Subcutaneous abdominal adipose tissue (tissue), 5 donors: ENCODE results near the gene DLK1.

Experiments
- H3K27ac ChIP-seq: one replicate; pipeline ENCODE4 v1.7.0; 2013; ENCODE audit warnings: low read depth, mild to moderate bottlenecking, inconsistent platforms, low read length, moderate library complexity
- H3K27me3 ChIP-seq, 5 donors: one replicate each; pipeline ENCODE4 v1.7.0; 2013; ENCODE audit warnings: low read length in 5 of 5, inconsistent platforms in 1 of 5; ENCODE audit not compliant: control insufficient read depth in 5 of 5, insufficient read depth in 4 of 5
- H3K36me3 ChIP-seq, 5 donors: one replicate each; pipeline ENCODE4 v1.7.0; 2013; ENCODE audit warnings: low read length in 5 of 5; ENCODE audit not compliant: control insufficient read depth in 5 of 5, insufficient read depth in 5 of 5
- H3K4me1 ChIP-seq, 5 donors: one replicate each; pipeline ENCODE4 v1.7.0; 2013; ENCODE audit warnings: low read length in 5 of 5, mild to moderate bottlenecking in 3 of 5, moderate library complexity in 1 of 5; ENCODE audit not compliant: control insufficient read depth in 5 of 5, insufficient read depth in 5 of 5
- H3K4me3 ChIP-seq, 5 donors: one replicate each; pipeline ENCODE4 v1.7.0; 2013; ENCODE audit warnings: low read length in 5 of 5, low read depth in 1 of 5
- H3K9ac ChIP-seq, 5 donors: one replicate each; pipeline ENCODE4 v1.7.0; 2013; ENCODE audit warnings: low read length in 5 of 5, mild to moderate bottlenecking in 4 of 5, moderate library complexity in 3 of 5
- H3K9me3 ChIP-seq, 5 donors: one replicate each; pipeline ENCODE4 v1.7.0; 2013; ENCODE audit warnings: low read length in 5 of 5; ENCODE audit not compliant: control insufficient read depth in 5 of 5
- donor health status: healthy.
- donor health status: healthy.
- donor health status: healthy.
- donor health status: healthy.
- donor health status: healthy.

Gene DLK1

GRCh38 chr14:100774164-100774537 lies 47.5 kb downstream of the DLK1 start:
- H3K4me1 ChIP-seq = no peaks in the 10 kb centered on the region
- no peak overlapping the region for H3K9ac ChIP-seq
- peaks cover 0 to 19% (median 4%) of the 10 kb centered on the region in 5 donors for H3K27me3 ChIP-seq
- H3K36me3 ChIP-seq = no peaks in the 10 kb centered on the region
- H3K9me3 ChIP-seq = peaks cover 0 to 14% (median 9%) of the 10 kb centered on the region in 5 donors
- no peak overlapping the region for H3K27ac ChIP-seq
- H3K4me3 ChIP-seq = no peak overlapping the region

GRCh38 chr14:100775351-100775830 lies 48.7 kb downstream of the DLK1 start:
- H3K27ac ChIP-seq = no peak overlapping the region

GRCh38 chr14:100775831-100776591 lies 49.3 kb downstream of the DLK1 start:
- Histone ChIP-seq H3K4me1 (no peaks in the 10 kb centered on the region), H3K36me3 (no peaks in the 10 kb centered on the region), H3K27ac (no peak overlapping the region), H3K27me3 (peaks cover 0 to 16% (median 6%) of the 10 kb centered on the region in 5 donors), H3K4me3 (no peak overlapping the region), H3K9me3 (peaks cover 0 to 10% (median 8%) of the 10 kb centered on the region in 5 donors), H3K9ac (no peak overlapping the region)

More at GRCh38 chr14:100775351-100775830, 48.7 kb downstream of the DLK1 start:
- H3K9me3 ChIP-seq = peaks cover 0 to 14% (median 9%) of the 10 kb centered on the region in 5 donors
- H3K4me3 ChIP-seq = no peak overlapping the region
- no peaks in the 10 kb centered on the region for H3K36me3 ChIP-seq
- H3K27me3 ChIP-seq = peaks cover 0 to 18% (median 6%) of the 10 kb centered on the region in 5 donors
- H3K9ac ChIP-seq = no peak overlapping the region
- H3K4me1 ChIP-seq = no peaks in the 10 kb centered on the region

- no peaks in the 10 kb centered on the region for H3K36me3 ChIP-seq
- H3K4me3 ChIP-seq = no peak overlapping the region
- H3K9me3 ChIP-seq = peaks cover 0 to 3% (median under 1%) of the 10 kb centered on the region in 5 donors
- H3K27ac ChIP-seq = no peak overlapping the region
- H3K27me3 ChIP-seq = peaks cover 0 to 16% (median 6%) of the 10 kb centered on the region in 5 donors
- no peaks in the 10 kb centered on the region for H3K4me1 ChIP-seq
- H3K9ac ChIP-seq = no peak overlapping the region
Measured at GRCh38 chr14:100776681-100777365, 50.1 kb downstream of the DLK1 start.

GRCh38 chr14:100777366-100777817 lies 50.7 kb downstream of the DLK1 start:
- Histone ChIP-seq H3K27ac (no peak overlapping the region), H3K4me1 (no peaks in the 10 kb centered on the region), H3K9ac (no peak overlapping the region), H3K27me3 (peaks cover 0 to 16% (median 6%) of the 10 kb centered on the region in 5 donors), H3K36me3 (no peaks in the 10 kb centered on the region), H3K4me3 (no peak overlapping the region), H3K9me3 (no peaks in the 10 kb centered on the region)

GRCh38 chr14:100777818-100778525 lies 51.3 kb downstream of the DLK1 start:
- no peaks in the 10 kb centered on the region for H3K36me3 ChIP-seq
- peaks cover 0 to 14% (median 5%) of the 10 kb centered on the region in 5 donors for H3K27me3 ChIP-seq
- H3K4me1 ChIP-seq = no peaks in the 10 kb centered on the region
- no peaks in the 10 kb centered on the region for H3K9me3 ChIP-seq
- no peak overlapping the region for H3K27ac ChIP-seq
- no peak overlapping the region for H3K4me3 ChIP-seq
- H3K9ac ChIP-seq = no peak overlapping the region

- Histone ChIP-seq H3K27me3 (peaks cover 0 to 14% (median 3%) of the 10 kb centered on the region in 5 donors), H3K4me3 (no peak overlapping the region), H3K4me1 (no peaks in the 10 kb centered on the region), H3K36me3 (no peaks in the 10 kb centered on the region), H3K9ac (no peak overlapping the region), H3K27ac (no peak overlapping the region), H3K9me3 (no peaks in the 10 kb centered on the region)
Measured at GRCh38 chr14:100778526-100778882, 51.8 kb downstream of the DLK1 start.

GRCh38 chr14:100778951-100779690 lies 52.4 kb downstream of the DLK1 start:
- Histone ChIP-seq H3K36me3 (no peaks in the 10 kb centered on the region), H3K4me3 (no peak overlapping the region), H3K27me3 (peaks cover 0 to 14% (median 3%) of the 10 kb centered on the region in 5 donors), H3K27ac (no peak overlapping the region), H3K4me1 (no peaks in the 10 kb centered on the region), H3K9ac (no peak overlapping the region), H3K9me3 (no peaks in the 10 kb centered on the region)

GRCh38 chr14:100779691-100780080 lies 53.0 kb downstream of the DLK1 start:
- no peak overlapping the region for H3K9ac ChIP-seq
- no peak overlapping the region for H3K4me3 ChIP-seq
- no peaks in the 10 kb centered on the region for H3K36me3 ChIP-seq
- H3K27me3 ChIP-seq = peaks cover 0 to 14% (median 3%) of the 10 kb centered on the region in 5 donors
- H3K4me1 ChIP-seq = no peaks in the 10 kb centered on the region
- H3K9me3 ChIP-seq = no peaks in the 10 kb centered on the region
- no peak overlapping the region for H3K27ac ChIP-seq
